PC-3 (cell line): ENCODE data around the gene POLA2. TPM values are rescaled to one million over a fixed set of nuclear protein-coding genes. Genes with fewer than 3 reads are reported as not detected.
A peak's percentile ranks its signal among the peaks of the same experiment; 100 is the strongest.

Experiments
- ATAC-seq: fragments of 200-7000 bp; cut with Tn5 transposase; 2 replicates; pipeline ENCODE4 v1.9.1; 2020; ENCODE audit warnings: mild to moderate bottlenecking, moderate library complexity
- BruUV-seq: library from RNA; stranded (reverse); fragments of 400-500 nt; replicated peaks from 2 replicates; lab custom pipeline; 2021; lab: Mats Ljungman, UMichigan
- CTCF ChIA-PET: fragments of 300-600 bp; sonication (Branson Sonifier 250); formaldehyde crosslinking; loops from one replicate; lab custom pipeline; 2022; ENCODE audit warnings: antibody characterized with exemption; lab: Charles Lee
- POLR2A ChIA-PET: fragments of 300-600 bp; sonication (Branson Sonifier 250); formaldehyde crosslinking; loops from one replicate; lab custom pipeline; 2022; ENCODE audit warnings: antibody characterized with exemption; ENCODE audit not compliant: unreplicated experiment; lab: Charles Lee
- DNase-seq: peaks from one replicate; pipeline ENCODE4 v3.0.0-alpha.2; 2015
- H2AFZ ChIP-seq: fragments of 300-600 bp; sonication (generic); 2 replicates; pipeline ENCODE4 v1.6.0; 2016; ENCODE audit warnings: antibody characterized with exemption, low read length
- H3F3A ChIP-seq: fragments of 300-600 bp; sonication (generic); one replicate; pipeline ENCODE4 v1.6.0; 2017; ENCODE audit warnings: antibody characterized with exemption, low read length, control low read depth, mild to moderate bottlenecking; ENCODE audit not compliant: unreplicated experiment
- H3K27ac ChIP-seq: fragments of 300-600 bp; sonication (generic); 2 replicates; pipeline ENCODE4 v1.5.1; 2016; ENCODE audit warnings: mild to moderate bottlenecking, low read length
- H3K27me3 ChIP-seq: fragments of 300-600 bp; sonication (generic); 2 replicates; pipeline ENCODE4 v1.6.1; 2016; ENCODE audit warnings: low read length, mixed read lengths
- H3K36me3 ChIP-seq: fragments of 300-600 bp; sonication (generic); 2 replicates; pipeline ENCODE4 v1.6.1; 2016; ENCODE audit warnings: low read depth, mixed run types, low read length, mixed read lengths
- H3K4me1 ChIP-seq: fragments of 300-600 bp; sonication (generic); 2 replicates; pipeline ENCODE4 v1.5.1; 2016; ENCODE audit warnings: low read length; ENCODE audit not compliant: insufficient read depth
- H3K4me2 ChIP-seq: fragments of 300-600 bp; sonication (generic); 2 replicates; pipeline ENCODE4 v1.6.0; 2016; ENCODE audit warnings: low read length
- H3K4me3 ChIP-seq: fragments of 300-600 bp; sonication (generic); 2 replicates; pipeline ENCODE4 v1.5.1; 2016; ENCODE audit warnings: mild to moderate bottlenecking, low read length, mixed read lengths
- H3K79me2 ChIP-seq: fragments of 300-600 bp; sonication (generic); 2 replicates; pipeline ENCODE4 v1.6.1; 2017; ENCODE audit warnings: low read length, mixed read lengths
- H3K9ac ChIP-seq: fragments of 300-600 bp; sonication (generic); 2 replicates; pipeline ENCODE4 v1.6.0; 2016; ENCODE audit warnings: mild to moderate bottlenecking, low read length
- H3K9me2 ChIP-seq: fragments of 300-600 bp; sonication (generic); replicated peaks from 2 replicates; pipeline ENCODE4 v1.6.1; 2016; ENCODE audit warnings: mixed run types, low read length, mixed read lengths
- H3K9me3 ChIP-seq: fragments of 300-600 bp; sonication (generic); 2 replicates; pipeline ENCODE4 v1.6.1; 2016; ENCODE audit warnings: low read length, mixed read lengths
- H4K20me1 ChIP-seq: fragments of 300-600 bp; sonication (generic); 2 replicates; pipeline ENCODE4 v1.6.1; 2016; ENCODE audit warnings: low read length, mixed read lengths
- CTCF ChIP-seq: fragments of 300-600 bp; sonication (generic); conservative IDR thresholded peaks from 2 replicates; pipeline ENCODE4 v1.5.1; 2017; ENCODE audit warnings: antibody characterized with exemption, low read depth, mild to moderate bottlenecking, low read length
- EZH2 ChIP-seq: fragments of 300-600 bp; sonication (generic); IDR thresholded peaks from one replicate; pipeline ENCODE4 v1.6.1; 2017; ENCODE audit warnings: antibody characterized with exemption, mild to moderate bottlenecking, low read length; ENCODE audit not compliant: unreplicated experiment
- EZH2phosphoT487 ChIP-seq: fragments of 300-600 bp; sonication (generic); IDR thresholded peaks from 2 replicates; pipeline ENCODE4 v1.6.1; 2018; ENCODE audit warnings: mild to moderate bottlenecking, antibody characterized with exemption, low read length, borderline replicate concordance
- intact Hi-C: fragments of 100-400 bp; cut with micrococcal nuclease; formaldehyde crosslinking; loops from 2 replicates; pipeline ENCODE4 v1.9.0; 2023
- total RNA-seq: library from RNA; depleted of rRNA; stranded (reverse); fragments of >200 nt; gene quantifications from 2 replicates; pipeline ENCODE4 v1.2.3, GENCODE V29; 2014

Gene POLA2
- total RNA-seq, 1 experiment from 2014 or later: 29.0 TPM

- Histone ChIP-seq H3K27me3 (no peaks in the 10 kb centered on the region), H3K4me1 (no peaks in the 10 kb centered on the region), H3K9ac (no peak overlapping the region), H3K27ac (no peak overlapping the region), H3K4me3 (no peak overlapping the region), H3K9me3 (no peaks in the 10 kb centered on the region), H3K36me3 (no peaks in the 10 kb centered on the region), H3F3A (no peaks in the 10 kb centered on the region), H3K4me2 (no peak overlapping the region), H3K9me2 (no peaks in the 10 kb centered on the region), H3K79me2 (no peaks in the 10 kb centered on the region), H2AFZ (no peak overlapping the region), H4K20me1 (no peaks in the 10 kb centered on the region)
- ChIA-PET POLR2A (no interaction called here), CTCF (no interaction called here)
- BruUV-seq: no TSS peak
- ATAC-seq (no peak), DNase-seq (no peak)
- intact Hi-C loops: no loop called here
- TF ChIP-seq CTCF: no peak
- no peak for TF ChIP-seq EZH2phosphoT487
- no peak for TF ChIP-seq EZH2
These were observed 44.0 kb upstream of the POLA2 start for GRCh38 chr11:65217441-65218423.

GRCh38 chr11:65218446-65218845 lies 43.3 kb upstream of the POLA2 start:
- H3K9me3 ChIP-seq: no peaks in the 10 kb centered on the region
- DNase-seq (no peak), ATAC-seq (no peak)
- no peaks in the 10 kb centered on the region for H4K20me1 ChIP-seq
- H3K9ac ChIP-seq: no peak overlapping the region
- ChIA-PET CTCF (no interaction called here), POLR2A (no interaction called here)
- no peak overlapping the region for H3K27ac ChIP-seq
- H3K4me3 ChIP-seq: no peak overlapping the region
- intact Hi-C loops: no loop called here
- H2AFZ ChIP-seq: no peak overlapping the region
- H3F3A ChIP-seq: no peaks in the 10 kb centered on the region
- no peak for TF ChIP-seq EZH2
- no peaks in the 10 kb centered on the region for H3K79me2 ChIP-seq
- H3K4me2 ChIP-seq: no peak overlapping the region
- H3K27me3 ChIP-seq: no peaks in the 10 kb centered on the region
- H3K9me2 ChIP-seq: no peaks in the 10 kb centered on the region
- no peaks in the 10 kb centered on the region for H3K36me3 ChIP-seq
- BruUV-seq: no TSS peak
- no peaks in the 10 kb centered on the region for H3K4me1 ChIP-seq

DNA sequence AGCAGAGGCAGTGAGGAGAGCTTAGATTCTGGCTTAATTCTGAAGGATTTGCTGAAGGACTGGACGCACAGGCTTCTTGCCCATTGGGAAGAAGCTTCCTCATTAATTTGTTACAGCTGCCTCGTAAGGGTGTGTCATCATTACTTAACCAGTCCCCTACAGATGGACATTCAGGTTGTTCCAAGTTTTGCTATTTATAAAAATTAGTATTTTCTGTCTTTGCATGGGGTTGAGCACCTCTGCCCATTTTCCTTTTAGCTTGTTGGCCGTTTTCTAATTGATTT lies 41.9 kb upstream of the POLA2 start:
- ChIA-PET CTCF (no interaction called here), POLR2A (interaction anchor here (0.6 kb wide), 1 partner anchor 106 kb away, joined by 6 read pairs; no protein-coding TSS in a partner anchor)
- no peak overlapping the region for H3K27ac ChIP-seq
- no peaks in the 10 kb centered on the region for H3K27me3 ChIP-seq
- peak; percentile 17 for DNase-seq
- H3F3A ChIP-seq: no peaks in the 10 kb centered on the region
- no peak overlapping the region for H3K9ac ChIP-seq
- H3K36me3 ChIP-seq: no peaks in the 10 kb centered on the region
- no peaks in the 10 kb centered on the region for H4K20me1 ChIP-seq
- H3K4me2 ChIP-seq: no peak overlapping the region
- peaks cover 4% of the 10 kb centered on the region for H3K4me1 ChIP-seq
- peak; percentile 61 for ATAC-seq
- H3K9me3 ChIP-seq: no peaks in the 10 kb centered on the region
- TF ChIP-seq EZH2 (no peak), EZH2phosphoT487 (no peak), CTCF (no peak)
- no TSS peak for BruUV-seq
- H3K79me2 ChIP-seq: no peaks in the 10 kb centered on the region
- H3K4me3 ChIP-seq: no peak overlapping the region
- no peak overlapping the region for H2AFZ ChIP-seq
- H3K9me2 ChIP-seq: no peaks in the 10 kb centered on the region
- intact Hi-C loops: no loop called here
